ENCODE data around the gene FLNC. TPM values are rescaled to one million over a fixed set of nuclear protein-coding genes. Genes with fewer than 3 reads are reported as not detected.

Gene FLNC
- total and polyA plus RNA-seq, 2 of the 13 experiments (the other 11 are each of a cell fraction or from before 2014, with no cell fraction given) = 0.02 TPM; not detected in 1

GRCh38 chr7:128852537-128853254, 22.5 kb downstream of the FLNC start:
- intact Hi-C loops (cut with micrococcal nuclease; ENCODE audit: unreplicated experiment) = no loop called here
- ChIA-PET CTCF (ENCODE audit: low intra/inter-chr PET ratio, low total read pairs) (no interaction called here), POLR2A (no interaction called here)
- H3K4me3 ChIP-seq (replicated peaks in 1 of 3; ENCODE audit: insufficient read depth in 1 of 3, low read depth in 2 of 3, low read length in 3 of 3) = no peak overlapping the region
- H4K20me1 ChIP-seq (ENCODE audit: insufficient read depth, low read length) = no peaks in the 10 kb centered on the region
- no TSS peak for BruUV-seq (replicated peaks)
- TF ChIP-seq ZFP36L1 (CRISPR knock-in tag; IDR thresholded peaks at IDR 0.05) (no peak), ZEB1 (IDR thresholded peaks at IDR 0.05; ENCODE audit: insufficient replicate concordance, low read depth) (no peak), ZBTB3 (CRISPR knock-in tag; IDR thresholded peaks at IDR 0.05; ENCODE audit: borderline replicate concordance, low read depth) (no peak), ZNF747 (CRISPR knock-in tag; IDR thresholded peaks at IDR 0.05; ENCODE audit: borderline replicate concordance) (no peak), ZXDC (CRISPR knock-in tag; IDR thresholded peaks at IDR 0.05) (no peak), SMARCE1 (IDR thresholded peaks at IDR 0.05; ENCODE audit: borderline replicate concordance) (no peak), RBAK (CRISPR knock-in tag; IDR thresholded peaks at IDR 0.05) (no peak), NFIB (CRISPR knock-in tag; IDR thresholded peaks at IDR 0.05; ENCODE audit: borderline replicate concordance) (no peak), ZZZ3 (CRISPR knock-in tag; IDR thresholded peaks at IDR 0.05; ENCODE audit: borderline replicate concordance) (no peak), TCF12 (IDR thresholded peaks at IDR 0.05) (no peak), TCF12 (CRISPR knock-in tag; IDR thresholded peaks at IDR 0.05) (no peak), HHEX (CRISPR knock-in tag; IDR thresholded peaks at IDR 0.05) (no peak)
- TF ChIP-seq, protein P1, sequence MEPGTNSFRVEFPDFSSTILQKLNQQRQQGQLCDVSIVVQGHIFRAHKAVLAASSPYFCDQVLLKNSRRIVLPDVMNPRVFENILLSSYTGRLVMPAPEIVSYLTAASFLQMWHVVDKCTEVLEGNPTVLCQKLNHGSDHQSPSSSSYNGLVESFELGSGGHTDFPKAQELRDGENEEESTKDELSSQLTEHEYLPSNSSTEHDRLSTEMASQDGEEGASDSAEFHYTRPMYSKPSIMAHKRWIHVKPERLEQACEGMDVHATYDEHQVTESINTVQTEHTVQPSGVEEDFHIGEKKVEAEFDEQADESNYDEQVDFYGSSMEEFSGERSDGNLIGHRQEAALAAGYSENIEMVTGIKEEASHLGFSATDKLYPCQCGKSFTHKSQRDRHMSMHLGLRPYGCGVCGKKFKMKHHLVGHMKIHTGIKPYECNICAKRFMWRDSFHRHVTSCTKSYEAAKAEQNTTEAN (CRISPR knock-in tag; conservative IDR thresholded peaks at IDR 0.05) = no peak
- TF ChIP-seq, protein P2, sequence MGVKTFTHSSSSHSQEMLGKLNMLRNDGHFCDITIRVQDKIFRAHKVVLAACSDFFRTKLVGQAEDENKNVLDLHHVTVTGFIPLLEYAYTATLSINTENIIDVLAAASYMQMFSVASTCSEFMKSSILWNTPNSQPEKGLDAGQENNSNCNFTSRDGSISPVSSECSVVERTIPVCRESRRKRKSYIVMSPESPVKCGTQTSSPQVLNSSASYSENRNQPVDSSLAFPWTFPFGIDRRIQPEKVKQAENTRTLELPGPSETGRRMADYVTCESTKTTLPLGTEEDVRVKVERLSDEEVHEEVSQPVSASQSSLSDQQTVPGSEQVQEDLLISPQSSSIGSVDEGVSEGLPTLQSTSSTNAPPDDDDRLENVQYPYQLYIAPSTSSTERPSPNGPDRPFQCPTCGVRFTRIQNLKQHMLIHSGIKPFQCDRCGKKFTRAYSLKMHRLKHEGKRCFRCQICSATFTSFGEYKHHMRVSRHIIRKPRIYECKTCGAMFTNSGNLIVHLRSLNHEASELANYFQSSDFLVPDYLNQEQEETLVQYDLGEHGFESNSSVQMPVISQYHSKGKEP (CRISPR knock-in tag; IDR thresholded peaks at IDR 0.05) = no peak
- no peaks in the 10 kb centered on the region for H3K36me3 ChIP-seq (replicated peaks in 1 of 2; ENCODE audit: control insufficient read depth in 1 of 2, insufficient read depth in 2 of 2, low read length in 2 of 2)
- ATAC-seq = no peak
- no peak overlapping the region for H3K27ac ChIP-seq (ENCODE audit: extremely low read length, insufficient read depth, low read length)
- H3K9me3 ChIP-seq (ENCODE audit: low read length) = no peaks in the 10 kb centered on the region
- 72% methylated on average over 5 of the region's 28 CpGs for WGBS (ENCODE audit: low lambda C conversion rate)
- H3K9ac ChIP-seq (ENCODE audit: insufficient read depth, low read depth, low read length) = no peak overlapping the region
- no peaks in the 10 kb centered on the region for H3K4me1 ChIP-seq (ENCODE audit: insufficient read depth, low read length)
- H2AFZ ChIP-seq (ENCODE audit: low read length) = no peak overlapping the region
- H3K4me2 ChIP-seq (ENCODE audit: low read depth, low read length) = no peak overlapping the region
- DNase-seq (ENCODE audit: low spot score) = no peak
- H3K79me2 ChIP-seq (ENCODE audit: insufficient read depth, low read length) = no peaks in the 10 kb centered on the region
- in situ Hi-C loops (cut with HindIII; ENCODE audit: extremely low pct_ligation_motif_present, low pct_unique_long_range_greater_than_20kb) = no loop called here
- peaks cover 13 to 53% of the 10 kb centered on the region in 2 experiments; a peak in 4 of 5 replicates for H3K27me3 ChIP-seq (ENCODE audit: control insufficient read depth in 1 of 2, insufficient read depth in 2 of 2, low read length in 2 of 2)
- no peak for FAIRE-seq
